Keratinocyte (primary cell): ENCODE data around the gene CXCL6. TPM values are rescaled to one million over a fixed set of nuclear protein-coding genes. Genes with fewer than 3 reads are reported as not detected.

Source experiments
- DNase-seq: peaks from one replicate; pipeline ENCODE4 v3.0.0-alpha.2; 2011; ENCODE audit warnings: low read depth, missing footprints, low spot score
- FAIRE-seq: peaks from 2 replicates; lab custom pipeline; 2011; peaks lifted over from hg19 to GRCh38; lab: Jason Lieb, UNC
- H2AFZ ChIP-seq: 2 replicates; pipeline ENCODE4 v1.6.0; 2012; ENCODE audit warnings: low read length, control low read depth, inconsistent platforms; ENCODE audit not compliant: control insufficient read depth
- H3K27ac ChIP-seq: 2 replicates; pipeline ENCODE4 v1.5.1; 2011; ENCODE audit warnings: low read length; ENCODE audit not compliant: control insufficient read depth, insufficient read depth
- H3K27me3 ChIP-seq: 3 replicates; pipeline ENCODE4 v1.6.0; 2011; ENCODE audit warnings: low read length; ENCODE audit not compliant: control insufficient read depth, insufficient read depth; ENCODE audit errors: extremely low read depth
- H3K36me3 ChIP-seq, 2 experiments: 2 replicates in 1 of 2; 3 replicates in 1 of 2; pipeline ENCODE4 v1.5.1; 2011; ENCODE audit warnings: low read length in 2 of 2, mild to moderate bottlenecking in 1 of 2; ENCODE audit not compliant: control insufficient read depth in 2 of 2, insufficient read depth in 2 of 2; ENCODE audit errors: extremely low read depth in 1 of 2
- H3K4me1 ChIP-seq: 3 replicates; pipeline ENCODE4 v1.5.1; 2011; ENCODE audit warnings: low read length; ENCODE audit not compliant: control insufficient read depth, insufficient read depth; ENCODE audit errors: extremely low read depth
- H3K4me2 ChIP-seq: 3 replicates; pipeline ENCODE4 v1.6.0; 2011; ENCODE audit warnings: low read depth, low read length; ENCODE audit not compliant: control insufficient read depth, insufficient read depth; ENCODE audit errors: extremely low read depth
- H3K4me3 ChIP-seq, 3 experiments: fragments of 200-600 bp in 1 of 3; sonication (generic) in 1 of 3; 2 replicates in 2 of 3; 3 replicates in 1 of 3; pipeline ENCODE4 v1.5.1; 2011 to 2016; ENCODE audit warnings: low read length in 3 of 3, mild to moderate bottlenecking in 3 of 3, control low read depth in 2 of 3, inconsistent platforms in 1 of 3, low read depth in 1 of 3, mixed read lengths in 1 of 3, mixed run types in 1 of 3, moderate library complexity in 1 of 3; ENCODE audit not compliant: control insufficient read depth in 2 of 3, insufficient read depth in 2 of 3; ENCODE audit errors: extremely low read depth in 1 of 3
- H3K79me2 ChIP-seq: 2 replicates; pipeline ENCODE4 v1.6.0; 2012; ENCODE audit warnings: low read length; ENCODE audit not compliant: control insufficient read depth, insufficient read depth
- H3K9ac ChIP-seq: 3 replicates; pipeline ENCODE4 v1.6.0; 2011; ENCODE audit warnings: low read length; ENCODE audit not compliant: control insufficient read depth, insufficient read depth; ENCODE audit errors: extremely low read depth
- H3K9me1 ChIP-seq: 3 replicates; pipeline ENCODE4 v1.6.0; 2011; ENCODE audit warnings: low read length; ENCODE audit not compliant: control insufficient read depth, insufficient read depth; ENCODE audit errors: extremely low read depth
- H3K9me3 ChIP-seq: 2 replicates; pipeline ENCODE4 v1.5.1; 2012; ENCODE audit warnings: low read depth, low read length; ENCODE audit not compliant: control insufficient read depth
- H4K20me1 ChIP-seq: 3 replicates; pipeline ENCODE4 v1.6.0; 2011; ENCODE audit warnings: low read length; ENCODE audit not compliant: control insufficient read depth, insufficient read depth; ENCODE audit errors: extremely low read depth
- EZH2 ChIP-seq: IDR thresholded peaks from one replicate; pipeline ENCODE4 v1.6.1; 2012; ENCODE audit warnings: inconsistent platforms, mild to moderate bottlenecking, low read length, moderate library complexity
- dilution Hi-C: fragments of 300-500 bp; cut with MboI; formaldehyde crosslinking; loops from one replicate; pipeline ENCODE4 v1.7.0; 2020; ENCODE audit warnings: low sequenced_read_pairs; ENCODE audit not compliant: extremely low pct_ligation_motif_present
- polyA minus RNA-seq, 3 experiments: library from RNA; depleted of rRNA, polyadenylated mRNA; stranded (reverse); fragments of >200 nt; gene quantifications; 1 replicate in 1 of 3; 2 replicates in 1 of 3; 3 replicates in 1 of 3; pipeline ENCODE4 v1.2.3, GENCODE V29; 2011
- polyA plus RNA-seq, 5 experiments: library from polyadenylated mRNA; depleted of rRNA in 3 of 5; stranded (reverse) in 3 of 5; stranded (forward) in 1 of 5; unstranded in 1 of 5; fragments of >200 nt; gene quantifications; 1 replicate in 1 of 5; 2 replicates in 3 of 5; 3 replicates in 1 of 5; pipeline versions ENCODE4 v1.2.1 to v1.2.3, GENCODE V29; 2011 to 2012; ENCODE audit warnings: missing spikeins in 2 of 5, low read depth in 1 of 5, low replicate concordance in 1 of 5
- TF ChIP-seq, protein P1 (sequence below), 3 experiments: IDR thresholded peaks in 1 of 3; conservative IDR thresholded peaks in 1 of 3; optimal IDR thresholded peaks in 1 of 3; 2 replicates in 2 of 3; 3 replicates in 1 of 3; pipeline versions ENCODE3 to v1.5.1; 2011; ENCODE audit warnings: low read length in 3 of 3, mild to moderate bottlenecking in 3 of 3, moderate library complexity in 2 of 3, control low read depth in 1 of 3, inconsistent platforms in 1 of 3; ENCODE audit not compliant: insufficient read depth in 2 of 3; ENCODE audit errors: extremely low read depth in 1 of 3

The CXCL6 gene
- polyA plus RNA-seq: 0.08 to 0.29 TPM in 2 of 3 replicates, not detected in the other
- polyA plus RNA-seq (2011; ENCODE audit: low read depth): not detected
- 0.09 and 0.19 TPM in 2 replicates for polyA plus RNA-seq (2011; cell fraction: cytosol; rRNA removed)
- polyA plus RNA-seq (2011; cell fraction: nucleus; rRNA removed): 0.08 and 0.37 TPM in 2 replicates
- polyA plus RNA-seq (2012; ENCODE audit: low replicate concordance): 0.48 TPM in 1 of 2 replicates, not detected in the other
- 0.23 TPM in 1 of 3 replicates, not detected in the others for polyA minus RNA-seq
- not detected for polyA minus RNA-seq (2011; cell fraction: cytosol; rRNA and poly(A)+ RNA removed)
- polyA minus RNA-seq (2011; cell fraction: nucleus; rRNA and poly(A)+ RNA removed): not detected in 2 replicates

DNA sequence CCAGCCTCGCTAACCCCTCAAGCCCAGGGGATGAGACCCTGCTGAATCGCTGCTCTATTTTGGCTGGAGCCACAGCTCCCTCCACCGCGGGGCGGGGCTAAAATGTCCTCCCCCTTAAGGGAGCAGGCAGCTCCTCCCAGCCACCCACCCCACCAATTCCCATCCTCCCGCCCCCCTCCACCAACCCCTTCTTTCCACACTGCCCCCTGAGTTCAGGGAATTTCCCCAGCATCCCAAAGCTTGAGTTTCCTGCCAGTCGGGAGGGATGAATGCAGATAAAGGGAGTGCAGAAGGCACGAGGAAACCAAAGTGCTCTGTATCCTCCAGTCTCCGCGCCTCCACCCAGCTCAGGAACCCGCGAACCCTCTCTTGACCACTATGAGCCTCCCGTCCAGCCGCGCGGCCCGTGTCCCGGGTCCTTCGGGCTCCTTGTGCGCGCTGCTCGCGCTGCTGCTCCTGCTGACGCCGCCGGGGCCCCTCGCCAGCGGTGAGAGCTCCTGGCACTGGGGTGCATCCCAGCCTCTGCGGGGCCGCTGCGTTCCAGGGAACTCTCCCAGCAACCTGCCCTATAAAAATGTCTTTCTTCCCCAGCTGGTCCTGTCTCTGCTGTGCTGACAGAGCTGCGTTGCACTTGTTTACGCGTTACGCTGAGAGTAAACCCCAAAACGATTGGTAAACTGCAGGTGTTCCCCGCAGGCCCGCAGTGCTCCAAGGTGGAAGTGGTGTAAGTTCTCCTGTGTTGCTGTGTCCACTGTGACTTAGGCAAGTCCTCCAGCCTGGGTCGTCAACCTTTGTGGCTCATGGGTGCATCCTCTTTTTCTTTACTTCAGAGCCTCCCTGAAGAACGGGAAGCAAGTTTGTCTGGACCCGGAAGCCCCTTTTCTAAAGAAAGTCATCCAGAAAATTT is at the start of gene CXCL6:
CXCL6 (plus strand) TSS at position 306 of the 907 bp plus-strand sequence; CDS start at position 379, 73 bp downstream.
- Histone ChIP-seq H3K4me3 (peak within 1 kb of the TSS; percentile 24 to 74 (median 39)), H3K9ac (peak within 1 kb of the TSS; percentile 64), H2AFZ (peak within 1 kb of the TSS; percentile 89), H3K4me1 (peaks cover 31% of the 10 kb centered on the region), H3K36me3 (no peaks in the 10 kb centered on the region), H4K20me1 (no peaks in the 10 kb centered on the region), H3K27ac (no peak within 1 kb of the TSS), H3K9me1 (no peaks in the 10 kb centered on the region), H3K9me3 (no peaks in the 10 kb centered on the region), H3K4me2 (peak within 1 kb of the TSS; percentile 90), H3K27me3 (no peaks in the 10 kb centered on the region), H3K79me2 (no peaks in the 10 kb centered on the region)
- FAIRE-seq: peak; percentile 36
- dilution Hi-C loops: no loop called here
- no peak for DNase-seq
- TF ChIP-seq EZH2: no peak
- TF ChIP-seq, protein P1, sequence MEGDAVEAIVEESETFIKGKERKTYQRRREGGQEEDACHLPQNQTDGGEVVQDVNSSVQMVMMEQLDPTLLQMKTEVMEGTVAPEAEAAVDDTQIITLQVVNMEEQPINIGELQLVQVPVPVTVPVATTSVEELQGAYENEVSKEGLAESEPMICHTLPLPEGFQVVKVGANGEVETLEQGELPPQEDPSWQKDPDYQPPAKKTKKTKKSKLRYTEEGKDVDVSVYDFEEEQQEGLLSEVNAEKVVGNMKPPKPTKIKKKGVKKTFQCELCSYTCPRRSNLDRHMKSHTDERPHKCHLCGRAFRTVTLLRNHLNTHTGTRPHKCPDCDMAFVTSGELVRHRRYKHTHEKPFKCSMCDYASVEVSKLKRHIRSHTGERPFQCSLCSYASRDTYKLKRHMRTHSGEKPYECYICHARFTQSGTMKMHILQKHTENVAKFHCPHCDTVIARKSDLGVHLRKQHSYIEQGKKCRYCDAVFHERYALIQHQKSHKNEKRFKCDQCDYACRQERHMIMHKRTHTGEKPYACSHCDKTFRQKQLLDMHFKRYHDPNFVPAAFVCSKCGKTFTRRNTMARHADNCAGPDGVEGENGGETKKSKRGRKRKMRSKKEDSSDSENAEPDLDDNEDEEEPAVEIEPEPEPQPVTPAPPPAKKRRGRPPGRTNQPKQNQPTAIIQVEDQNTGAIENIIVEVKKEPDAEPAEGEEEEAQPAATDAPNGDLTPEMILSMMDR (optimal IDR thresholded peaks at IDR 0.05 in 1 of 3, IDR thresholded peaks at IDR 0.05 in 1 of 3, conservative IDR thresholded peaks at IDR 0.05 in 1 of 3; ENCODE audit: extremely low read depth in 1 of 3, insufficient read depth in 2 of 3, low read length in 3 of 3): no peak

DNA sequence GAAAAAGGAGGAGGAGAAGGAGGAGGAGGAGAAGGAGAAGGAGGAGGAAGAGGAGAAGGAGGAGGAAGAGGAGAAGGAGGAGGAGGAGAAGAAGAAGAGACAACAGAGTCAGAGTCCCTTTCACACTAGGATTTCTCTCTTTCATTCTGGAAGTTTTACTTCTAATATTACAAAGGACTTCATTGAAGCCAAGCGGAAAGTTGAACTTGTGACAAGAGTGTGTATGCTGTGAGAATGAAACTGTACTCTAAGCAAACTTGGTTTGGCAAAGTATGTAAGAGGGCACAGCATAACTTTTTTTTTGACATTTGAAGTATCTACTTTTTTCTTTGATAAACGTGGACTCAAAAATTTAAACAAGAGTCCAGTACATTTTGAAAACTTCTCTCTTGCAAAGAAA is 48.1 kb upstream of the CXCL6 start:
- no peak for FAIRE-seq
- no peaks in the 10 kb centered on the region for H4K20me1 ChIP-seq
- DNase-seq: no peak
- dilution Hi-C loops: no loop called here
- no peaks in the 10 kb centered on the region for H3K9me1 ChIP-seq
- H3K27ac ChIP-seq: no peak overlapping the region
- H3K4me1 ChIP-seq: no peaks in the 10 kb centered on the region
- H3K9ac ChIP-seq: no peak overlapping the region
- H3K4me3 ChIP-seq: no peak overlapping the region
- H3K27me3 ChIP-seq: no peaks in the 10 kb centered on the region
- H2AFZ ChIP-seq: peak overlapping the region; percentile 10
- H3K36me3 ChIP-seq: no peaks in the 10 kb centered on the region
- H3K4me2 ChIP-seq: no peak overlapping the region
- H3K9me3 ChIP-seq: no peaks in the 10 kb centered on the region
- H3K79me2 ChIP-seq: no peaks in the 10 kb centered on the region
- TF ChIP-seq EZH2: no peak
- TF ChIP-seq, protein P1 (optimal IDR thresholded peaks at IDR 0.05 in 1 of 3, IDR thresholded peaks at IDR 0.05 in 1 of 3, conservative IDR thresholded peaks at IDR 0.05 in 1 of 3; ENCODE audit: extremely low read depth in 1 of 3, insufficient read depth in 2 of 3, low read length in 3 of 3): no peak
